Heart left ventricle (tissue), 16 donors: ENCODE measurements around the gene C11orf65. TPM values are rescaled to one million over a fixed set of nuclear protein-coding genes. Genes with fewer than 3 reads are reported as not detected.

ENCODE experiments used
- ATAC-seq, 4 donors: fragments of 200-7000 bp; cut with Tn5 transposase; one replicate each; pipeline ENCODE4 v1.9.1; 2020 to 2022; ENCODE audit warnings: moderate library complexity in 4 of 4, mild to moderate bottlenecking in 3 of 4, moderate number of reproducible peaks in 1 of 4
- DNase-seq, 5 donors: peaks; one replicate each; pipeline ENCODE4 v3.0.0-alpha.2; 2020
- H3K27ac ChIP-seq, 12 donors: fragments of 200-600 bp; sonication (generic) in 4 of 12; one replicate each; pipeline versions ENCODE4 v1.5.0 to v1.8.0; 2016 to 2022; ENCODE audit warnings: mild to moderate bottlenecking in 2 of 12
- H3K27me3 ChIP-seq, 9 donors: fragments of 200-600 bp; sonication (generic) in 2 of 9; one replicate each; pipeline versions ENCODE4 v1.5.1 to v1.8.0; 2016 to 2022; ENCODE audit warnings: mild to moderate bottlenecking in 3 of 9
- H3K36me3 ChIP-seq, 9 donors: fragments of 200-600 bp; sonication (generic) in 2 of 9; one replicate each; pipeline versions ENCODE4 v1.5.0 to v1.8.0; 2018 to 2022; ENCODE audit warnings: mild to moderate bottlenecking in 2 of 9
- H3K4me1 ChIP-seq, 12 donors: fragments of 200-600 bp; sonication (generic) in 4 of 12; one replicate each; pipeline versions ENCODE4 v1.5.0 to v1.8.0; 2016 to 2022; ENCODE audit warnings: mild to moderate bottlenecking in 3 of 12
- H3K4me3 ChIP-seq, 12 donors: fragments of 200-600 bp; sonication (generic) in 4 of 12; one replicate each; pipeline versions ENCODE4 v1.5.0 to v1.8.0; 2017 to 2022; ENCODE audit warnings: mild to moderate bottlenecking in 9 of 12, moderate library complexity in 4 of 12
- H3K9me3 ChIP-seq, 12 donors: fragments of 200-600 bp; sonication (generic) in 4 of 12; one replicate each; pipeline versions ENCODE4 v1.5.0 to v1.8.0; 2016 to 2022; ENCODE audit warnings: mild to moderate bottlenecking in 1 of 12
- POLR2A ChIP-seq, 2 donors: fragments of 450-650 bp; IDR thresholded peaks; one replicate each; pipeline ENCODE4 v1.6.1; 2017; ENCODE audit warnings: antibody characterized with exemption in 2 of 2, mild to moderate bottlenecking in 2 of 2, moderate library complexity in 2 of 2
- WGBS, 4 donors: extraction: QIAGEN DNeasy Blood & Tissue Kit in 2 of 4; methylation state at CpG; one replicate each; pipeline versions ENCODE4 v1.1.5 to v1.1.7; 2013 to 2018; 5-methylcytosine and 5-hydroxymethylcytosine counted together
- intact Hi-C, 10 donors: fragments of 100-400 bp; cut with DNase I; formaldehyde crosslinking; loops; one replicate each; pipeline versions ENCODE4 v1.11.1 to v1.14.2; 2022
- polyA plus RNA-seq, 2 donors: library from polyadenylated mRNA; stranded (reverse); fragments of 200-250 nt; gene quantifications; one replicate each; pipeline ENCODE4 v1.2.3, GENCODE V29; 2013
- total RNA-seq, 9 donors: library from RNA; depleted of rRNA in 2 of 9; stranded (reverse); fragments of >200 nt in 2 of 9; fragmentation: NEBNext Ultra II Directional in 3 of 9; extraction: Animal tissue kit (Norgen Biotek cat#: 25700) in 3 of 9; gene quantifications; one replicate each; pipeline versions ENCODE4 v1.1.0 to v1.2.4, GENCODE V29; 2016 to 2023
- TF ChIP-seq, protein P1 (sequence below), 12 donors: fragments of 200-600 bp; sonication (generic) in 4 of 12; IDR thresholded peaks; one replicate each; pipeline versions ENCODE4 v1.5.0 to v1.8.0; 2018 to 2022; ENCODE audit warnings: antibody characterized with exemption in 12 of 12, mild to moderate bottlenecking in 5 of 12
- donor health status: ischemic (EF 13 %, LVEDD 7.1; RV severe dilation, severe dysfunction).
- donor health status: healthy with polysubstance abuse.
- donor health status: DM: no; HTN: yes; CAD: no.
- donor health status: DM: no; HTN: no; CAD: no.
- donor health status: ischemic (EF 25% LVEDD 6.9; RV normal size, moderate dysfunction).
- donor health status: ischemic (EF 25% LVEDD 5.7; RV mildly dilated, moderate dysfunction).
- donor health status: healthy.
- donor health status: DM: yes; HTN: yes; CAD: no.
- donor health status: ischemic (EF 35%, LVEDD 5.7; RV mildly dilated, moderate dysfunction).
- donor health status: nonischemic (EF 11% LVEDD 7.7; RV severe dilation, severe dysfunction).
- donor health status: DM: yes; HTN: yes; CAD: no.
- donor health status: PGD.
- donor health status: ischemic (EF 29% LVEDD 5.4; RV normal size, mild dysfunction).
- donor health status: nonischemic (EF 23%, LVEDD 6.1; RV moderate dilation, normal function).

The C11orf65 gene
- total and polyA plus RNA-seq, 11 donors = 0.14 to 1.9 (median 0.76) TPM; not detected in 3

DNA sequence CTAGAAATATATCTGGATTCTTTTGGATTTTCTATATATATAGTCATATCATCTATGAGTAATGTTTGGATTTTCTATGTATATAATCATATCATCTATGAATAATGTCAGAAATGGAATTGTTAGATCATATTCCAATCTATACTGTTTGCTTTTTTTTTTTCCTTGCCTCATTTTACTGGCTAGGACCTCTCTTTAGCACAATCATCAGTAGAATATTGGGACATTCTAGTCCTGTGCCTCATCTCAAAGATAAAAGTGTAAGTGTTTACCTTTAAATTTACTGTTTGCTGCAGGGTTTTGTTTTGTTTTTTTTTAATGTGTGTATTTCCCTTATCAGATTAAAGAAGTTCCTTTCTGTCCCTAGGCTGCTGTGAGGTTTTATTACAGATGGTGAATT, 97.0 kb downstream of the C11orf65 start:
- Histone ChIP-seq H3K27ac (no peak overlapping the region), H3K4me3 (no peak overlapping the region), H3K9me3 (peaks cover 0 to 4% (median 0%) of the 10 kb centered on the region in 12 donors), H3K27me3 (no peaks in the 10 kb centered on the region), H3K4me1 (no peaks in the 10 kb centered on the region), H3K36me3 (peaks cover 0 to 29% (median 21%) of the 10 kb centered on the region in 9 donors)
- no peak for ATAC-seq
- DNase-seq = no peak
- intact Hi-C loops = no loop called here
- TF ChIP-seq POLR2A (IDR thresholded peaks at IDR 0.05) = no peak
- TF ChIP-seq, protein P1, sequence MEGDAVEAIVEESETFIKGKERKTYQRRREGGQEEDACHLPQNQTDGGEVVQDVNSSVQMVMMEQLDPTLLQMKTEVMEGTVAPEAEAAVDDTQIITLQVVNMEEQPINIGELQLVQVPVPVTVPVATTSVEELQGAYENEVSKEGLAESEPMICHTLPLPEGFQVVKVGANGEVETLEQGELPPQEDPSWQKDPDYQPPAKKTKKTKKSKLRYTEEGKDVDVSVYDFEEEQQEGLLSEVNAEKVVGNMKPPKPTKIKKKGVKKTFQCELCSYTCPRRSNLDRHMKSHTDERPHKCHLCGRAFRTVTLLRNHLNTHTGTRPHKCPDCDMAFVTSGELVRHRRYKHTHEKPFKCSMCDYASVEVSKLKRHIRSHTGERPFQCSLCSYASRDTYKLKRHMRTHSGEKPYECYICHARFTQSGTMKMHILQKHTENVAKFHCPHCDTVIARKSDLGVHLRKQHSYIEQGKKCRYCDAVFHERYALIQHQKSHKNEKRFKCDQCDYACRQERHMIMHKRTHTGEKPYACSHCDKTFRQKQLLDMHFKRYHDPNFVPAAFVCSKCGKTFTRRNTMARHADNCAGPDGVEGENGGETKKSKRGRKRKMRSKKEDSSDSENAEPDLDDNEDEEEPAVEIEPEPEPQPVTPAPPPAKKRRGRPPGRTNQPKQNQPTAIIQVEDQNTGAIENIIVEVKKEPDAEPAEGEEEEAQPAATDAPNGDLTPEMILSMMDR (IDR thresholded peaks at IDR 0.05) = no peak

DNA sequence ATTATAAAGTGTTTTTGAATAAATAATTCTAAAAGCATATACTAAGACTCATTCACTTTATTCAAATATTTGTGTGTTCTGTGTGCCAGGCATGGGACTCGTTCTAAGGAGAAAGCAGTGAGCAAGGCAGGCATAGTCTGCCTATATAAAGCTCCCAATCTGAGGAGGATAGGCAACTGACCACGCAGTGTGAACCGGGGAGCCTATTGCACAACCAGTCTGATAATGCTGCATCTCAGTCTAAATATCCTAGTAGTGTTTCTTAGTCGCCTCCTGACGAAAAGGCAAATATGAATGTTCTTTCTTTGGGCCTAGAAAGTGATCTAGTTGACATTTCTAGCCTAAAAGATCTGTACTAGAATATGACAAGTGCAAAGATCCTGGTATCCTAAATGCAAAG, 98.3 kb downstream of the C11orf65 start:
- H3K27me3 ChIP-seq = no peaks in the 10 kb centered on the region
- H3K4me3 ChIP-seq = no peak overlapping the region
- no peaks in the 10 kb centered on the region for H3K4me1 ChIP-seq
- no peak overlapping the region for H3K27ac ChIP-seq
- no peak for TF ChIP-seq POLR2A (IDR thresholded peaks at IDR 0.05)
- TF ChIP-seq, protein P1 (IDR thresholded peaks at IDR 0.05) = no peak
- H3K36me3 ChIP-seq = peaks cover 0 to 35% (median 31%) of the 10 kb centered on the region in 9 donors
- intact Hi-C loops = no loop called here
- ATAC-seq (no peak), DNase-seq (no peak)
- H3K9me3 ChIP-seq = peaks cover 0 to 4% (median 0%) of the 10 kb centered on the region in 12 donors
- 70 to 95% (median 74%) methylated on average over 5 of the region's 5 CpGs for WGBS, 4 donors

DNA sequence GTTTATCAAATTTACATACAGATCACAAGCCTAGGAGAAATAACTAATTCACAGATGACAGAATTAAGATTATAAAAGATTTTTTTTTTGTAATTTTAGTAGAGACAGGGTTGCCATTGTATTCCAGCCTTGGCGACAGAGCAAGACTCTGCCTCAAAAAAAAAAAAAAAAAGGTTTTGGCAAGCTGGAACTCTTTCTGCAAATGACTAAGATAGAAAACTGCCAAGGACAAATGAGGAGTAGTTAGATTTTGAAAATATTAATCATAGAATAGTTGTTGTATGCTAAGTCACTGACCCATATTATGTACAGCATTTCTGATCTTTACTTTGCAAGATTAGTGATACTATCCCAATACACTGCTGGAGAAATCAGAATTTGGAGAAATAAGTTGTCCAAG, 99.2 kb downstream of the C11orf65 start:
- intact Hi-C loops = no loop called here
- peaks cover 0 to 35% (median 31%) of the 10 kb centered on the region in 9 donors for H3K36me3 ChIP-seq
- no peaks in the 10 kb centered on the region for H3K27me3 ChIP-seq
- H3K9me3 ChIP-seq = peaks cover 0 to under 1% (median 0%) of the 10 kb centered on the region in 12 donors
- WGBS, 4 donors = 44 to 81% (median 66%) methylated on average over 1 of the region's 1 CpG
- TF ChIP-seq, protein P1 (IDR thresholded peaks at IDR 0.05) = no peak
- TF ChIP-seq POLR2A (IDR thresholded peaks at IDR 0.05) = no peak
- ATAC-seq (peak in 1 of 4 donors; percentile 29), DNase-seq (no peak)
- H3K4me3 ChIP-seq = no peak overlapping the region
- H3K27ac ChIP-seq = no peak overlapping the region
- no peaks in the 10 kb centered on the region for H3K4me1 ChIP-seq

DNA sequence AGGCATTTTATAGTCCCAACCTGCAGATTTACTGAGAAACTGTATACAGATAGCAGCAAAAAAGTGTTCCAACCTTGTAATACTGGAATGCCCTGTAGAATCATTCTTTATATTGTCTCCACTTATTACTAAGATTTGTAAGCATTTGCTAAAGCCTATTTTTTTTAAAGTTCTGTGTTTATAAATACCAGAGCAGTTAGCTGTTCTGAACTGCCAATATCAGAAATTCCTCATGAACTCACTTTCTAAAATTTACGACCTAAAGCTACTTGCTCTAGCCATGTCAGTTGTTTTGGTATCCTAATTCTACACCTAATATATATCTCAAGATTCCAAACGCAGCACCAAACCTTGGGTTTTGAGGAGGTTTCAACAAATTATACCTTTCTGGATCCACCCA, 103.2 kb downstream of the C11orf65 start:
- Histone ChIP-seq H3K9me3 (no peaks in the 10 kb centered on the region), H3K4me1 (no peaks in the 10 kb centered on the region), H3K4me3 (no peak overlapping the region), H3K27ac (no peak overlapping the region), H3K27me3 (no peaks in the 10 kb centered on the region), H3K36me3 (peaks cover 0 to 35% (median 29%) of the 10 kb centered on the region in 9 donors)
- TF ChIP-seq, protein P1 (IDR thresholded peaks at IDR 0.05) = no peak
- TF ChIP-seq POLR2A (IDR thresholded peaks at IDR 0.05) = no peak
- DNase-seq (no peak), ATAC-seq (no peak)
- intact Hi-C loops = no loop called here
- WGBS, 4 donors = 92 to 97% (median 96%) methylated on average over 2 of the region's 2 CpGs
